PC-3 (cell line): Measurements from ENCODE around the gene SLC25A28.

Source experiments
- EZH2 ChIP-seq: fragments of 300-600 bp; sonication (generic); IDR thresholded peaks from one replicate; pipeline ENCODE4 v1.6.1; 2017; ENCODE audit warnings: antibody characterized with exemption, mild to moderate bottlenecking, low read length; ENCODE audit not compliant: unreplicated experiment
- EZH2phosphoT487 ChIP-seq: fragments of 300-600 bp; sonication (generic); IDR thresholded peaks from 2 replicates; pipeline ENCODE4 v1.6.1; 2018; ENCODE audit warnings: mild to moderate bottlenecking, antibody characterized with exemption, low read length, borderline replicate concordance
- TF ChIP-seq, protein P1 (sequence below): fragments of 300-600 bp; sonication (generic); conservative IDR thresholded peaks from 2 replicates; pipeline ENCODE4 v1.5.1; 2017; ENCODE audit warnings: antibody characterized with exemption, low read depth, mild to moderate bottlenecking, low read length

DNA sequence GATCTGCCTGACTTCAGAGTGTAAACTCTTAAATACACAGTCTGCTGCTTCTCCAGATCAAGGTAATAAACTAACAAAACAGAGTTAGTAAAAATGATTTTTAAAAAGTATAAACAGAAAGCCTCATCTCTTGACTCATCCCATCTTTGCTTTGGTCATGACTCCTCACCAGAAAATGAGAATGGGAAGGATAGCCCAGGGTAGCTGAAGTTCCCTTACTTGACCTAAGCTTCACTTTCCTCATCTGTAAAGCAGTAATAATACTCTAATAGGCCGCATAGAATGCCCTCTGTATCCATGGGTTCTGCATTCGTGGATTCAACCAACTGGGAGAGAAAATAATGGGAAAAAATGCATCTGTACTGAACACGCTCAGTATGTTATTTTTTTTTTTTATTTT, 11.3 kb upstream of the SLC25A28 start:
- TF ChIP-seq, protein P1, sequence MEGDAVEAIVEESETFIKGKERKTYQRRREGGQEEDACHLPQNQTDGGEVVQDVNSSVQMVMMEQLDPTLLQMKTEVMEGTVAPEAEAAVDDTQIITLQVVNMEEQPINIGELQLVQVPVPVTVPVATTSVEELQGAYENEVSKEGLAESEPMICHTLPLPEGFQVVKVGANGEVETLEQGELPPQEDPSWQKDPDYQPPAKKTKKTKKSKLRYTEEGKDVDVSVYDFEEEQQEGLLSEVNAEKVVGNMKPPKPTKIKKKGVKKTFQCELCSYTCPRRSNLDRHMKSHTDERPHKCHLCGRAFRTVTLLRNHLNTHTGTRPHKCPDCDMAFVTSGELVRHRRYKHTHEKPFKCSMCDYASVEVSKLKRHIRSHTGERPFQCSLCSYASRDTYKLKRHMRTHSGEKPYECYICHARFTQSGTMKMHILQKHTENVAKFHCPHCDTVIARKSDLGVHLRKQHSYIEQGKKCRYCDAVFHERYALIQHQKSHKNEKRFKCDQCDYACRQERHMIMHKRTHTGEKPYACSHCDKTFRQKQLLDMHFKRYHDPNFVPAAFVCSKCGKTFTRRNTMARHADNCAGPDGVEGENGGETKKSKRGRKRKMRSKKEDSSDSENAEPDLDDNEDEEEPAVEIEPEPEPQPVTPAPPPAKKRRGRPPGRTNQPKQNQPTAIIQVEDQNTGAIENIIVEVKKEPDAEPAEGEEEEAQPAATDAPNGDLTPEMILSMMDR = no peak
- no peak for TF ChIP-seq EZH2
- TF ChIP-seq EZH2phosphoT487 = no peak
